K562 (cell line): ENCODE results near the gene GVQW3. TPM values are rescaled to one million over a fixed set of nuclear protein-coding genes. Genes with fewer than 3 reads are reported as not detected.

Experiments
- CBFA2T3 ChIP-seq: fragments of 450-650 bp; IDR thresholded peaks from 2 replicates; pipeline ENCODE4 v1.6.1; 2017
- CBX1 ChIP-seq: sonication (generic); IDR thresholded peaks from 2 replicates; pipeline ENCODE4 v1.6.1; 2016; ENCODE audit warnings: antibody characterized with exemption, low read depth, mild to moderate bottlenecking
- CREM ChIP-seq: IDR thresholded peaks from 2 replicates; pipeline ENCODE4 v1.6.1; 2014; ENCODE audit warnings: antibody characterized with exemption, low read depth
- FOSL1 ChIP-seq: fragments of 200-800 bp; sonication (Bioruptor generic); conservative IDR thresholded peaks from 2 replicates; pipeline ENCODE4 v1.6.1; 2016; ENCODE audit warnings: missing genetic modification characterization, missing compliant biosample characterization
- FOXM1 ChIP-seq, 2 experiments: fragments of 450-650 bp in 1 of 2; sonication (generic) in 1 of 2; formaldehyde crosslinking in 1 of 2; IDR thresholded peaks; 2 replicates each; pipeline versions ENCODE4 v1.6.1 to v1.9.0; 2017 to 2022; ENCODE audit warnings: low read depth in 2 of 2, mild to moderate bottlenecking in 2 of 2, missing genetic modification reagents in 1 of 2, moderate library complexity in 1 of 2
- GABPA ChIP-seq: fragments of 200-800 bp; sonication (Bioruptor generic); conservative IDR thresholded peaks from 2 replicates; pipeline ENCODE4 v1.6.1; 2016; ENCODE audit warnings: low read depth, missing genetic modification characterization, missing compliant biosample characterization
- MAFK ChIP-seq: IDR thresholded peaks from 2 replicates; pipeline ENCODE4 v1.6.1; 2011; ENCODE audit warnings: low read length, improper control_type of control experiment
- POLR3G ChIP-seq: IDR thresholded peaks from 2 replicates; pipeline ENCODE4 v1.6.1; 2011; ENCODE audit not compliant: insufficient read length, insufficient replicate concordance; ENCODE audit errors: extremely low read depth
- RERE ChIP-seq: sonication (generic); formaldehyde crosslinking; IDR thresholded peaks from 2 replicates; pipeline ENCODE4 v1.8.0; 2023; ENCODE audit warnings: missing genetic modification reagents, mild to moderate bottlenecking, borderline replicate concordance
- polyA plus RNA-seq, 8 experiments: library from polyadenylated mRNA; depleted of rRNA in 4 of 8; stranded (reverse) in 5 of 8; unstranded in 3 of 8; fragments of >200 nt; fragmentation: Nextera tagmentation in 2 of 8; fragmentation: Illumina TruSeq in 1 of 8; extraction: Ambion mirVana in 2 of 8; extraction: Trizol in 1 of 8; gene quantifications; 2 replicates each; pipeline versions ENCODE4 v1.2.1 to v1.2.3, GENCODE V29; 2011 to 2014; ENCODE audit warnings: inconsistent platforms in 1 of 8, missing spikeins in 1 of 8
- total RNA-seq, 7 experiments: library from RNA; depleted of rRNA in 6 of 7; stranded (reverse); fragments of >200 nt in 6 of 7; fragmentation: Illumina TruSeq in 2 of 7; extraction: Trizol in 2 of 7; gene quantifications; 2 replicates each; pipeline versions ENCODE4 v1.2.1 to v1.2.3, GENCODE V29; 2011 to 2021; ENCODE audit warnings: low replicate concordance in 1 of 7
- TF ChIP-seq, protein P1 (sequence below): fragments of 250-450 bp; sonication (Bioruptor Pico); IDR thresholded peaks from 2 replicates; pipeline ENCODE4 v1.5.0; 2020; ENCODE audit warnings: mild to moderate bottlenecking

GVQW3 gene
- total and polyA plus RNA-seq, 9 of the 15 experiments (the other 6 are each of a cell fraction or from before 2014, with no cell fraction given) = 0.66 to 5.7 (median 2.1) TPM

DNA sequence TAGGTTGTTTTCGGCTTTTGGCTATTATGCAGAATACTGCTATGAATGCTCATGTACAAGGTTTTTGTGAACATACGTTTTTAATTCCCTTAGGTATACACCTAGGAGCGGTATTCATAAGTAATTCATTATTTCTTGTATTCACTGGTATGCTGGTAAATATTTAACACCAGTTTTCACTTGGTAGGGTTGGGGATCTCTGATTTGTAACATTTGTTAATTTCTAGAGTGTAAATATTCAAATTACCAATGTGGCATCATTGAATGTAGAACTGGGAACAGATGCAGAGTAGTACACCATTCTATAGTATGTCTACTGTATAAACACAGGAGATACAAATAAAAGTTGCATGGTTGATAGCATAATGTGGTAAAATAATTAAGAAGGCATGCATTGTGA lies 16.3 kb downstream of the GVQW3 start (continued):
- TF ChIP-seq POLR3G (no peak), CREM (no peak), MAFK (no peak), GABPA (tag) (no peak), FOXM1 (IDR thresholded peaks at IDR 0.05; ENCODE audit: low read depth) (no peak), FOXM1 (CRISPR knock-in tag; IDR thresholded peaks at IDR 0.05; ENCODE audit: low read depth) (no peak), FOSL1 (tag) (no peak), CBFA2T3 (no peak), RERE (CRISPR knock-in tag) (no peak), CBX1 (no peak)
- TF ChIP-seq, protein P1, sequence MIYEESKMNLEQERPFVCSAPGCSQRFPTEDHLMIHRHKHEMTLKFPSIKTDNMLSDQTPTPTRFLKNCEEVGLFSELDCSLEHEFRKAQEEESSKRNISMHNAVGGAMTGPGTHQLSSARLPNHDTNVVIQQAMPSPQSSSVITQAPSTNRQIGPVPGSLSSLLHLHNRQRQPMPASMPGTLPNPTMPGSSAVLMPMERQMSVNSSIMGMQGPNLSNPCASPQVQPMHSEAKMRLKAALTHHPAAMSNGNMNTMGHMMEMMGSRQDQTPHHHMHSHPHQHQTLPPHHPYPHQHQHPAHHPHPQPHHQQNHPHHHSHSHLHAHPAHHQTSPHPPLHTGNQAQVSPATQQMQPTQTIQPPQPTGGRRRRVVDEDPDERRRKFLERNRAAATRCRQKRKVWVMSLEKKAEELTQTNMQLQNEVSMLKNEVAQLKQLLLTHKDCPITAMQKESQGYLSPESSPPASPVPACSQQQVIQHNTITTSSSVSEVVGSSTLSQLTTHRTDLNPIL (CRISPR knock-in tag) = no peak
